NCI-H128 (cell line): ENCODE data around the gene TJP3.

Experiments
- DNase-seq: peaks from one replicate; lab custom pipeline; 2025; ENCODE audit not compliant: unreplicated experiment; lab: John Stamatoyannopoulos, UW

Gene TJP3

DNA sequence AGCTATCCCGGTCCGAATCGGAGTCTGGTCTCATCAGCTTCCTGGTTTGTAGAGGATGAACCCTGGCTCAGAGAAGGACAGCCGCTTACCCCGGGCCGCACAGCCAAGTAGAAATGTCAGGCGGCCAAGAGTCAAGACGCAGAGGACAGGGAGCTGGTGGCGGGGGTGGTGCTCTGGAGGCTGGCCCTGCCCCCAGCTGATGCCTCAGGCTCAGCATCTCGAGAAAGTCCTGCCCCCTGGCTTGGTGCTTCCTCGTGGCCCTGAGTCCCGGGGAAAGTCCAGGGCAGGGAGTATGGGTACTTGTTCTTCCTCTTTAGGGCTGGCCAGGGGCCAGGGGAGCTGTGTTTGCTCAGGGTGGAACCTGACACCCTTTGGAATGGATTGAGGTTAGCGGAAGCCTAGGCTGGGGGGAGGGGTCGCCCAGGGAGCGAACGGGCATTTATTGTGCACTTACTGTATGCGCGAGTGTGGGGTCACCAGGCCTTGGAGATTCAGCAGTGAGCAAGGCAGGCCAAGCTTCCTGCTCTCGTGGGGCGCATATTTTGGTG, 2.2 kb downstream of the TJP3 start:
- DNase-seq: peak; percentile 30

DNA sequence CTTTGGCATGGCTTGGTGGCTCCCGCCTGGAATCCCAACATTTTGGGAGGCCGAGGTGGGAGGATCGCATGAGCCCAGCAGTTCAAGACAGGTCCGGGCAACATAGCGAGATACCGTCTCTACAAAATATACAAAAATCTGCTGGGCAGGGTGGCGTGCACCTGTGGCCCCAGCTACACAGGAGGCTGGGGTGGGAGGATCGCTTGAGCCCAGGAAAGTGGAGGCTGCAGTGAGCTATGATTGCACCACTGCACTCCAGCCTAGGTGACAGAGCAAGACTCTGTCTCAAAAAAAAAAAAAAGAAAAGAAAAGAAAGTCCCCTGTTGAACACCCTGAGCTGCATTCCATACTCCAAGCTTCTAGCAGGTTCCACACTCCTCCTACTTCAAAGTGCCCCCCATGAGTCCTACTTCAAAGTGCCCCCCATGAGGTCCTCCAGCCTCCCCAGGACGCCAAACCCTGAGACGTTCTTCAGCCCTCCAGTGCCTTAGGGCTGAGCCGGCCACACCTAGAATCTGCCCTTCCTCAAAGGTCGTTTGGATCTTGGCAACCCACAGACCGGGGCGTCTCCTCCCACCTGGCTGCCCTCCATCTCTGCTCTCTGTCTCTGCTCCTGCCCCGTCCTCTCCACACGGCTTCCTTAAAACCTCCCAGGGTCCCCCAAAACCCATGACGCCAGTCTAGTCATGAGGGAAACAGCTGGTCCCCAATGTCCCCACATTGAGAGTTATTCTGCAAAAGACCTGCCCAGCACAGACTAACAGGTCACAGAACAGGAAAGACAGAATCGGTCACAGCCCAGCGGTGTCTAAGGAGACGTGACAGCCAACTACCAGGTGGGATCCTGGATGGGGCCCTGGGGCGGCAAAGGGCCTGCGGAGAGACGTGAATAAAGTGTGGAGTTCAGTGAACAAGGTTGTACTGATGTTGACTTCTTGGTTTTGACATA, 4.8 kb downstream of the TJP3 start:
- DNase-seq: no peak

DNA sequence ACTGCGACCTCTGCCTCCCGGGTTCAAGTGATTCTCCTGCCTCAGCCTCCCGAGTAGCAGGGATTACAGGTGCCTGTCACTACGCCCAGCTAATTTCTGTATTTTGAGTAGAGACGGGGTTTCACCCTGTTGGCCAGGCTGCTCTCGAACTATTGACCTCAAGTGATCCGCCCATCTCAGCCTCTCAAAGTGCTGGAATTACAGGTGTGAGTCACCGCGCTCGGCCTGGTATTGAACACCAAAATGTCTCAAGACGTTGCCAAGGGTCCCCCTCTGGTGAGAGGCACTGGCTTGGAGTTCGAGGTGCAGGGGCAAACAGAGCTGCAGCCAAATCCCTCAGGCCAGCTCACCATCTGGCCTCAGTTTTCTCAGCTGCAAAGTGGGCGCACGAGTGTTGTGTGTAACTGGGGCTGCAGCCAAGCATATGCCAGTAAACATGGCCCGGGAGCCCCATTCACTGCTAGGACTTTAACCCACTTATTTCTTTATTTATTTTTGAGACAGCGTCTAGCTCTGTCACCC, 8.0 kb downstream of the TJP3 start:
- no peak for DNase-seq

GRCh38 chr19:3719868-3720267, 11.7 kb downstream of the TJP3 start:
- DNase-seq: no peak

DNA sequence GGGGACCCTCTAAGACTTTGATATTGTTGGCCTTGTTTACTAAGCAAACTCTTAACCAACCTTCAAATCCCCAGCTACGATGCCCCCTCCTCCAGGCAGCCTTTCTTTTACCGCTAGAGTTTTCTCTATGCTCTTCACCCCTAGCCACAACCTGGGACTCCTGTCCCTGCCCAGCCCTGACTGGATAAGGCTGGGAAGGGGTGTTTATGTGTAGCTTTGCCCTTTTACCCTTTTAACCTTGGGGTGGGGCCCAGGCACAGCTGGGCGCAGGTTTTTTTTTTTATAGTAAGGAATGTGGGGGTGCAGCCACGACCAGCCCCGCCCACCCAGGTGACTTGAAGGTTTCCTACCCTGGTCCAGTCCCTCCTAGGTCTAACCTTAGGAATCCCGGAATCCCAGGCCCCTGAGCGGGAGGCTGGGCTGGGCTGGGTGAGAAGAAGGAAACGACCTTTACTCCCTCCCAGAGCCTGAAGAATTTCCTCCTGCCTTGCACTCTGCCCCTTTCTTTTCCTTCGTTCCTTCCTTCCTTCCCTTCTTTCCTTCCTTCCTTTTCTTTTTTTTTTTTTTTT, 12.2 kb downstream of the TJP3 start:
- no peak for DNase-seq

GRCh38 chr19:3721131-3721886, 13.1 kb downstream of the TJP3 start:
- peak; percentile 65 for DNase-seq

- no peak for DNase-seq
Measured at GRCh38 chr19:3721887-3722442, 13.8 kb downstream of the TJP3 start.

- no peak for DNase-seq
Measured at GRCh38 chr19:3722443-3723109, 14.4 kb downstream of the TJP3 start.

DNA sequence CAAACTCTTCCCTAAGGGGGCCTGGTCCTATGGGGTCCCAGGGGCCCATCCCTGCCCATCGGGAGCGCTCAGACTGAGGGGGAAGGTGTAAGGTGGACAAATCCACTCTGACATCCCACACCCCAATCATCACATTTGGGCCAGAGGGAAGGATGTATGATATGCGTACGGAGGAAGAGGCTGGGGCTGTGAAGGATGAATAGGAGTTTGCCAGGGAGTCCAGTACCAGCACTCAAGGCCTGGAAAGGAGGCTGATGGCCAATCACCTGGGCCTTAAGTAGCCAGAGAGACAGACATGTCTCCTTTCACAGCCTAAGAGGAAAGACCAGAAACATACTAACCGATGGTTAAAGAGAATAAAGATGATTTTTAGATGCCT, 14.9 kb downstream of the TJP3 start:
- DNase-seq: no peak

DNA sequence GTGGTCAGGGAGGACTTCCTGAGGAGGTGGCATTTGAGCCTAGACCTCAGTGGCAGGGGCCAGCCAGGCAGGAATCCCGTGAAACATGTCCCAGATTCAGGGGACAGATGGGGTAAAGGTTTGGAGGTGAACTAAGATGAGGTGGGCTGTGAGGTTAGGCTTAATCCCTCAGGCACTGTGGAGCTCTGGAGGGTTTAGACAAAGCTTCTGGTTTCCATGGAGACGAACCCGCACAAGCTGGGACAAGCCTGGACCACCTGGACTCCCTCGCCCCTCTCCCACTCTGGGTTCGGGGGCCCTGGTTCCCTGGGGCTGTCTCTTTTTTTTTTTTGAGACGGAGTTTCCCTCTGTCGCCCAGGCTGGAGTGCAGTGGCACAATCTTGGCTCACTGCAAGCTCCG, 15.7 kb downstream of the TJP3 start:
- DNase-seq: no peak

DNA sequence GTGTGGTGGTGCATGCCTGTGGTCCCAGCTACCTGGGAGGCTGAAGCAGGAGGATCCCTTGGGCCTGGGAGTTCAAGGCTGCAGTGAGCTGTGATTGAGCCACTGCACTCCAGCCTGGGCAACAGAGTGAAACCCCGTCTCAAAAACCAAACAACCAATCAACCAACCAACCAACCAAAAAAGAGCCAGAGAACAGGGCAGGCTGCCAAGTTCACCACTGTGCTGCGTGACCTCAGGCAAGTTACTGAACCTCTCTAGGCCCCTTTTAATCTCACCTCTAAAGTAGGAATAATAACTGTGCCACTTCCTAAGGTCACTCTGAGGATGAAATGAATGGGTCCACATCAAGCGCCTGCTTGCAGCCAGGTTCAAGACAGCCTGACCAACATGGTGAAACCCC, 16.9 kb downstream of the TJP3 start:
- no peak for DNase-seq

DNA sequence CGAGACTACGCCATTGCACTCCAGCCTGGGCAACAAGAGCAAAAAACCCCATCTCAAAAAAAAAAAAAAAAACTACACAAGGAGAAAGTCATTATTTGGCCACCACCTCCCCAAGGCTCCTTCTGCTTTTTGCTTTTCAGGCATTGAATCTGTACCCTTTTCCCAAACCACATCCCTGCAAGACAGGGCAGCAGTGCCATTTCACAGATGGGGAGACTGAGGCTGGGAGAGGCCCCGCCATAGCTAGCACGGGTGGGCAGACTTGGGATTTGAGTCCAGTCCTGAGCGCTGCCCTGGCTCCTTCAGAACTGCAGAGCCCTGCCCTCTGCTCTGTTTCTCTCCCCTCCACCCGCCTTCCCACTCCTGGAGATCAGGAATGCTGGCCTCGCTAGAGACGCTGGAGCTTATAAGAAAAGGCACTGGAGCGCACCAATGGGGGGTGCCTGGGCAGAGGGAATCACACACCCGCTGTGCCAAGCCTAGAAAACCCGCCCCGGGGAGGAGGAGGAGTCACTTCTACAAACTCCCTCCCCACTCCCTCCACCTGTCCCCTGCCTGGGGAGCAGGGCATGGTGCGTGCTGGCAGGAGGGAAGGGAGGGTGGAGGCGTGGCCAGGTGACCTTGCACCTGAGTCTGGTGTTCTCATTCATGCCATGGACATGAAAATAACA, 17.6 kb downstream of the TJP3 start:
- no peak for DNase-seq

DNA sequence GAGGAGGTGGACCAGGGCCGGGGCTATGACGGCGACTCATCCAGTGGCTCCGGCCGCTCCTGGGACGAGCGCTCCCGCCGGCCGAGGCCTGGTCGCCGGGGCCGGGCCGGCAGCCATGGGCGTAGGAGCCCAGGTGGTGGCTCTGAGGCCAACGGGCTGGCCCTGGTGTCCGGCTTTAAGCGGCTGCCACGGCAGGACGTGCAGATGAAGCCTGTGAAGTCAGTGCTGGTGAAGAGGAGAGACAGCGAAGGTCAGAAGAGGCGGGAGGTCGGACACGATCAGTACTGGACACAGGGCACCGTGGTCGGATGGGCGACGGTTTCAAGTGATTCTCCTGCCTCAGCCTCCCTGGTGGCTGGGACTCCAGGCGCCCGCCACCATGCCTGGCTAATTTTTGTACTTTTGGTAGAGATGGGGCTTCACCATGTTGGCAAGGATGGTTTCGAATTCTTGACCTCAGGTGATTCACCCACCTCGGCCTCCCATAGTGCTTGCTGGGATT, 22.3 kb downstream of the TJP3 start:
- no peak for DNase-seq

DNA sequence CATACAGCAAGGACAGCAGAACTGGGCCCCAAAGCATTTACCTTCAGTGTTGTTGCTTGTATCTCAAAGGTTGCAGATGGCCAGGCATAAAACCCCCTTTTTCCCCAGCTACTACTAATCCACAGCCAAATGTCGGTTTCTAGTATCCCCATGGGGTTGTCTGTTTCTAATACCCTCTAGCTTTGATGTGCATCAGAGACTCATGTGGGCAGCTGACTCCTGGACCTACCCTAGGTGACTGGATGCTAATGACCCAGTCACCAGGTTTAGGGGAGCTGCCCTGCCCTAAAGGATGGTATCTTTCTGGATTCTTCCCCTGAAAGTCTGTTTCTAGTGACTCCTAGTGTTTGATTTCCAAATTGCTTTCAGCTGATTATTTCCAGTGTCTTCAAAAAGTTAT, 23.9 kb downstream of the TJP3 start:
- no peak for DNase-seq

DNA sequence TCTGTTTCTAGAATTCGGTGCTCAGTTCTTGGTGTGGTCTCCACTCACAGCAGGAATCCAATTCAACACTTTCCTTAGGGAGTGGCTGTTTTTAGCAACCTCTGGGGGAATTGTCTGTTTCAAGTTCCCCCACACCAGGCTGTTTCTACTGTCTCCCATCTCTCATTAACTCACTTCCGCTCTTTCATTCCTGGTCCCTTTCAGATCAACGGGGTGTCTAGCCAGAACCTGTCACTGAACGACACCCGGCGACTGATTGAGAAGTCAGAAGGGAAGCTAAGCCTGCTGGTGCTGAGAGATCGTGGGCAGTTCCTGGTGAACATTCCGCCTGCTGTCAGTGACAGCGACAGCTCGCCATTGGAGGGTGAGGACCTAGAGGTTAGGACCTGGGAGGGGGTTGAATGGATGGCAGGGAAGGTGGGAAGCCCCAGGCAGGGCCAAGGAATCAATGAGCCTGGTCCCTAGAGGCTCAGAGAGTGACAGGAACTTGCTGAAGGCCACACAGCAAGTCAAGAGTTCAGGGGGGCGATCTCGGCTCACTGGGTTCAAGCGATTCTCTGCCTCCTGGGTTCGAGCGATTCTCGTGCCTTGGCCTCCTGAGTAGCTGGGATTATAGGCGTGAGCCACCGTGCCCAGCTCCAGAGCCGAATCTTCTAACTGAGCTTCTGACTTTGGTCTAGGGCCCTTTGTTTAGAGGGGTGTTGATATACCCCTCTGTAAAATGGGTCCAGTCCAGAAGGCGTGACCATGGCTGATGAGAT, 25.5 kb downstream of the TJP3 start:
- no peak for DNase-seq

DNA sequence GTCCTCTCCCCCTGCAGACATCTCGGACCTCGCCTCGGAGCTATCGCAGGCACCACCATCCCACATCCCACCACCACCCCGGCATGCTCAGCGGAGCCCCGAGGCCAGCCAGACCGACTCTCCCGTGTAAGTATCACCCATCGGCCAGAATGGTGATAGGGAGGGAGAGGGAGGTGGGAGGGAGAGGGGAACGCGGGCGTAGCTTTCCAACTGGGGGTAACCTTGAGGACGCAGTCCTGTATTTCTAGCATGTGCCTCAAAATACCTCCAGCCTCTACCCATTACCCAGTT, 26.1 kb downstream of the TJP3 start:
- no peak for DNase-seq

DNA sequence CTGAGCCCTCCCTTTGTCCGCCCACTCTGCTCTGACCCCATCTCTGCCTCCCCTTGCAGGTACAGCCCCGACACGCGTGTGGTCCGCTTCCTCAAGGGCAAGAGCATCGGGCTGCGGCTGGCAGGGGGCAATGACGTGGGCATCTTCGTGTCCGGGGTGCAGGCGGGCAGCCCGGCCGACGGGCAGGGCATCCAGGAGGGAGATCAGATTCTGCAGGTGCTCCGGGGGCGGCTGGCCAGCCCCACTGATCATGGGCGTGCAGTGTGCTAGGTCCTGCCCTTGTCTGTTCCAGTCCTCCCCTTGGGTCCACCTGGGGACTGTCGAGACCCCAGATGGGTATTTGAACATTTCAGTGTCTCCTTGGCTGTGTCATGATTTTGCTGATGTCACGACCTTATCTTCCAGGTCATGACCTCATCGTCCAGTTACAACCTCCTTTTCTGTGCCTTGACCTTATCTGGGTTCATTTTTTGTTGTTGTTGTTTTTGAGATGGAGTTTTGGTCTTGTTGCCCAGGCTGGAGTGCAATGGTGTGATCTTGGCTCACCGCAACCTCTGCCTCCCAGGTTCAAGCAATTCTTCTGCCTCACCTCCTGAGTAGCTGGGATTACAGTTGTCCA, 28.0 kb downstream of the TJP3 start:
- DNase-seq: no peak

DNA sequence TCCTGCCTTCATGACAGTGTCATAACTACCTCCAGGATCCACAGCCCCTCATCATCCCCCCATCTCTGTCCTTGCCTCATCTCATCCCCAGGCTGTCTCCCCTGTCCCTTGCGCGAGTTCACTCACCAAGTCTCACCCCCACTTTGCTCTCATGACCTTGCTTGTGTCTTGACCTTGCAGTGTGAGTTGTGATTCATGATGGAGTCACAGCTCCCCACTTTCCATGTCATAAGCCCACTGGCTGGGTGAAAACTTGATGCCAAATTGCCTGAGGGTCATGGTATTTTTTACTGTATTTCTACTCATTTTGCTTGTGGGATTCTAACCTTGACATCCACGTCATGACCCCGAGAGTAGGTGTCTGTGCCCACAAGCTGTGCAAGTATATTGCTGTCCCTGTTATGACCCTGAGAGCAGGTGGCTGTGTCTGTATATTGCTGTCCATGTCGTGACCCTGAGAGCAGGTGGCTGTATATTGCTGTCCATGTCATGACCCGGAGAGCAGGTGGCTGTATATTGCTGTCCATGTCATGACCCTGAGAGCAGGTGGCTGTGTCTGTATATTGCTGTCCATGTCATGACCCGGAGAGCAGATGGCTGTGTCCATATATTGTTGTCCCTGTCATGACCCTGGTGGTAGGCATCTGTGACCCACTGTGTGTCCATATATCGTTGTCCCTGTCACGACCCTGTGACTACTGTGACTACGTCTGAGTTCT, 29.5 kb downstream of the TJP3 start:
- no peak for DNase-seq
